Ishikawa (cell line): ENCODE results near the gene PARVB.

ENCODE experiments used
- CREB1 ChIP-seq: IDR thresholded peaks from 2 replicates; pipeline ENCODE4 v1.6.1; 2012; ENCODE audit warnings: low read depth
- EGR1 ChIP-seq: IDR thresholded peaks from 2 replicates; pipeline ENCODE4 v1.6.1; 2012
- EP300 ChIP-seq: IDR thresholded peaks from 2 replicates; pipeline ENCODE4 v1.6.1; 2012; ENCODE audit warnings: borderline replicate concordance
- MAX ChIP-seq: IDR thresholded peaks from 2 replicates; pipeline ENCODE4 v1.6.1; 2012
- RAD21 ChIP-seq: IDR thresholded peaks from 2 replicates; pipeline ENCODE4 v1.6.1; 2012; ENCODE audit warnings: low read depth
- REST ChIP-seq: IDR thresholded peaks from 2 replicates; pipeline ENCODE4 v1.6.1; 2012; ENCODE audit warnings: low read depth, mild to moderate bottlenecking
- TEAD4 ChIP-seq: IDR thresholded peaks from 2 replicates; pipeline ENCODE4 v1.6.1; 2012
- YY1 ChIP-seq: IDR thresholded peaks from 2 replicates; pipeline ENCODE4 v1.6.1; 2012; ENCODE audit warnings: low read depth

GRCh38 chr22:44057401-44057987, 33.4 kb downstream of the PARVB start:
- TF ChIP-seq TEAD4: no peak
- TF ChIP-seq RAD21: no peak
- no peak for TF ChIP-seq MAX
- no peak for TF ChIP-seq YY1
- TF ChIP-seq EP300: no peak
- no peak for TF ChIP-seq REST
- no peak for TF ChIP-seq CREB1
- TF ChIP-seq EGR1: no peak
